Loucy (cell line): ENCODE data around the gene ZBED4.

Experiments
- CTCF ChIP-seq: fragments of 200-600 bp; sonication (generic); conservative IDR thresholded peaks from 2 replicates; pipeline ENCODE4 v1.5.1; 2014; ENCODE audit warnings: mild to moderate bottlenecking, antibody characterized with exemption, low read length
- EZH2phosphoT487 ChIP-seq: fragments of 200-600 bp; IDR thresholded peaks from 2 replicates; pipeline ENCODE4 v1.6.1; 2018; ENCODE audit warnings: antibody characterized with exemption, mild to moderate bottlenecking, moderate library complexity, borderline replicate concordance

GRCh38 chr22:49811020-49811791, 42.4 kb upstream of the ZBED4 start:
- no peak for TF ChIP-seq CTCF
- no peak for TF ChIP-seq EZH2phosphoT487
